Measurements from ENCODE around the gene CPEB1.

The CPEB1 gene

DNA sequence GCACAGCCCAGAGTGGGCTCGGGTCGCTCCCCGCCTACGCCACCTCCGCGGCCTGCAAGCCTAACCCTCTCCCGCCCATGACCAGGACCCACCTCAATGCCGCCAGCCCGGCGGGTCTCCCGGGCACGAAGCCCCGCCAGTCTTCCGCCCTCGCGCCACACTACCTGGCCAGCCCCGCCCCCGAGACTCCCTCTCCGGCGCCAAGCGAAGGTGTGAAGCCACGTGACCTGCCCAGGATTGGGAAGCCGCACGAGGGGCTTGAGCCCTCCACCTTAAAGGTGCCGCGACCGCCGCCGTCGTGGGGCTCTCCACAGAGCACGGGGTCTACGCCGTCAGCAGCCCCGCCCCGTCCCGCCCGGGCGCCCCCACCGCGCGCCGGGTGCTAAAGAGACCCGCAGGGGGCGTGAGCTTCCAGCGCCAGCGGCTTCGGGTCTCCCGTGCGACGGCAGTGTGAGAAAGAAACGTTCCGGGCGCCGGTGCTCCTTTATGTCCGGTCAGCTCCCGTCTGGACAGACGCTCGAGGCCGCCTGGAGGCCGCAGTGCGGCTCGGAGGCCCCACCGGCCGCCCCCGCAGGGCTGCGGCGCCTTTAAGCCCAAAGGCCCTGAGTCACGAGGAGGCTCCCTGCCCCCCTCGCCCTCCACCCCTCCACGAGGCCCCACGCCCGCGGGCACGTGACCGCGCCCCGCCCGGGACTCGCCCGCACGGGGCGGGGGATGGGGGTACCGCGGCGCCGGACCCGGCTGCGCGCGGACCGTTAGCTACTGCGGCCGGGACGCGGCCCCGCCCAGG lies at the start of gene CPEB1:
TSS of gene CPEB1 (minus strand) at position 319 of the 790 bp plus-strand sequence. CDS start 18,904 bp downstream, outside the sequence.
- DNase-seq = no peak

DNA sequence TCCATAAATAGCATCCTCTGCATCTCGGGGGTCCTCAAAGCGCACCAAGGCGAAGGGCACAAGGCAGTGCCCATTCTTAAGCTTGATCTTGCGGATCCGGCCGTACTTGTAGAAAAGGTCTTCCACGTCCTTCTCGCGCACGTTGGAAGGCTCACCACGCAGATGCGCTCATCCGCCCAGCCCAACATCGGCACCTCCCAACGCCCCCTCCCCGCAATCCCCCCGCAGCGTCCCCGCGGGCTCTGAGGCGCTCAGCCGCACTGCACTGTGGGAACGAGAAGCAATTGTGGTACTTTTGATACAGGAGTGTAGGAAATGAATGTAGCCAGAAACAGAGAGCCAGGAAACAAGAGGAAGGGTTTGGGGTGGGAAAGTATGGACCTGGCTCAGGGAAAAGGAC lies 45.0 kb upstream of the CPEB1 start:
- no peak for DNase-seq

DNA sequence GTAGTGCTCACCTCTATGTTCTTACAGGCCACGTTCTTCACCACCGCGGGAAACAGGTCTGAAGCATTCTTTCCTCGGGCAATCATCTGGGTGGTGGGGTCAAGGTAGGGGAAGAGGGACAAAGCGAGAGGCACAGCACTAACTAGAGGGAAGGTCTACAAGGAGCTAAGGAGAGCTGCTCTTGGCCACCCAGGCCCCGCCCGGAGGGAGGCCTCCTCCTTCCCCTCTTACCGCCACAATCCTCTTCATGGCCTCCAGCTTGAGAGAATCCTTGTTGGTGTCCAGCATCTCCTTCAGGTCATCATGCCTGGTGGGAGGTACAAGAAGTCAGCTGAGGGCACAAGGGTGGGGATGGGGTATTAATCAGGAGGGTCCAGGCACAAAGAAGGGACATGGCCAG lies 42.0 kb upstream of the CPEB1 start:
- no peak for DNase-seq

DNA sequence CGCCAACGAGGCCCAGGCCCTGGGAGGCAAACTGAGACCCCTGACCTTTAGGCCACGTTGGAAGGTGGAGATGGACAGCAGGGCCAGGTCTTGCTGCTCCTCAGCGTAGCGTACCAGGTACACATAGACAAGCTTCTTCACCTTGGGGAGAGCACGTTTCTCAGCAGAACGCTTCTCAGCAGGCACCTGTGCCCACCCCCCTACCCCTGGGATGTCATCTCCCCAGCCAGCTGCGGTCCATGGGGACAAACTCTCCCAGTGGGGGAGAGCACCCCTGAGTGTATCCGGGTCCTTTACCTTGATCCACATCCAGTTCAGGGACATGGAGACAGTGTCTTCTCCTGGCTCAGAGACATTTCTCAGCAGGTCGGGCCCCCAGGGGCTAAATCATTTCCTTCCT lies 41.5 kb upstream of the CPEB1 start:
- no peak for DNase-seq

DNA sequence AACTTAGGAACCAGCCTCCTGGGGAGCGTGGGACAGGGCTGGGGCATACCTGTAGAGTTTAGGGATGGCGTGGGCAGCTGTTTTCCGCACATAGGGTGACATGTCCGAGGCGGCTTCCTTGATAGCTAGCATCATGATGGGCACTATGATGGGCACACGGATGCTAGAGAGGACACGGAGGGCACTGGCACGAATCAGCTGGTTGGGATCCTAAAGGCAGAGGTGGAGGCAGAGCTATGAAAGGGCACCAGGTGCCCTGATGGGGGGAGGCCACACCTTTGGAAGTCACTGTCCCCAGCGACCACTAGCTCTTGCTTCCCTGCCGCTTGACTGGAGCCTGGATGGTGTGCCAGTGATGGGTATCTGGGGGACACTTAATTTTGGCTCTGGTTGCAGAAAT lies 34.2 kb upstream of the CPEB1 start:
- DNase-seq = no peak

DNA sequence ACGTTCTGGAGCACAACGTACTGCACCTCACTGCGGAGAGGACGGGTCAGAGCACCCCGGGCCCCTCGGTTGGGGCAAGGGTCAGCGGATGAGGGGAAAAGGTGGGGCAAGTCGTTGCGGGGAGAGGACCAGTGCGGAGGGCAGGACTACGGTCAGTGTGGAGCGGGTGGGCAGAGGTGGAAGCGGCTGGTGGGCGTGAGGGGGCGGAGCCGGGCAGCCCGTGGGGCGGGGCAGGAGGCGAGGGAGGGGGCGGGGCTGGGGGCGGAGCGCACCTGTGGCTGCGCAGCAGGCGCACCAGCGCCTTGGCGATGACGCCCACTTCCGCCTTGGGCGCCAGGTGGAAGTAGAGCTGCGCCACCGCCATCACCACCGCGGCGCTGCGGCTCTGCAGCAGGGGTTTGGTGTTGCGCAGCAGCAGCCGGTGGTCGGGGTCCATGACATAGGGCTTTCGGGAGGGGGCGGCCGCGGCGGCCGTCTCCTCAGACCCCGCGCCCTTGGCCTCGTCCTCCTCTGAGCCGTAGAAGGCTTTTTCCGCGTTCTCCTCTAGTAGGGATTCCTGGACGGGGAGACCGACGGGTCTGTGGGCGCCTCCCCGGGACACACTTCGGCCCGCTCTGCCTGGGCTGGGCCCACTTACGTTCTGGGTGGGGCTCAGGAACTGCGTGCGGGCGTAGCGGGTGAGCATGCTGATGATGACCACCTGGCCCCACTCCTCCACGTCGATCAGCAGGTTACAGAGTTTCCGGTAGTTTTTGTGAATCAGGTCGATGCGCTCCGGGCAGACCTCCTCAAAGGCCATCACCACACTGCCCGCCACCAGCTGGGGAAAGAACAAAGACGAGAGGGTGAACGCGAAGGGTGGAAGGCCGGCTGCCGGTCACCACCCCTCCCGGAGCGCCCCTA lies 33.3 kb upstream of the CPEB1 start:
- peak; percentile 1 for DNase-seq

DNA sequence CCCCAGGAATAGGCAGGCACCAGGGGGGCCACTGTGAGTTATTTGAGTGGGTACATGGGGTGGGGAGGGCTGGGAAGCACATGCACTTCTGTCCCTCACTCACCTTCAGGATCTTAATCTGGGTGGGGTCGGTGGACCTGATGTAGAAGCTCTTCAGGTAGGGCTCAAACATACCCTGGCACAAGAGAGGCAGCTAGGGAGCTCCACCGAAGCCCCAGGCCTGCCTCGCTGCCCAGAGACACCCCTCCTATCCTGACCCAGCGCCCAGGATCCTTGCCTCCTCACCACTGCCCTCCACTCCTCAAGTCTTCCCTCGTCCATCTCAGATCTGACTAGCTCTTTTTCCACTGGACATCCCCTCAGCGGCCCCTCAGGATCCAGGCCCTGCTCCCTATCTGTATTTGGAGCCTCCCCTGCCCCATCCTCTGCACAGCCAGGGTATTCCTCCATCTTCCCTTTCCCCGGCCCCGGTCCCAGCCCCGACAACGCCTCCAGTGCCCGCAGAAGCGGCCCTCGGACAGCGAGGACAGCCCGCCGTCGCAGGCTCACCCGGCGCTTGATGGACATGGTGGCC lies 32.5 kb upstream of the CPEB1 start:
- no peak for DNase-seq

DNA sequence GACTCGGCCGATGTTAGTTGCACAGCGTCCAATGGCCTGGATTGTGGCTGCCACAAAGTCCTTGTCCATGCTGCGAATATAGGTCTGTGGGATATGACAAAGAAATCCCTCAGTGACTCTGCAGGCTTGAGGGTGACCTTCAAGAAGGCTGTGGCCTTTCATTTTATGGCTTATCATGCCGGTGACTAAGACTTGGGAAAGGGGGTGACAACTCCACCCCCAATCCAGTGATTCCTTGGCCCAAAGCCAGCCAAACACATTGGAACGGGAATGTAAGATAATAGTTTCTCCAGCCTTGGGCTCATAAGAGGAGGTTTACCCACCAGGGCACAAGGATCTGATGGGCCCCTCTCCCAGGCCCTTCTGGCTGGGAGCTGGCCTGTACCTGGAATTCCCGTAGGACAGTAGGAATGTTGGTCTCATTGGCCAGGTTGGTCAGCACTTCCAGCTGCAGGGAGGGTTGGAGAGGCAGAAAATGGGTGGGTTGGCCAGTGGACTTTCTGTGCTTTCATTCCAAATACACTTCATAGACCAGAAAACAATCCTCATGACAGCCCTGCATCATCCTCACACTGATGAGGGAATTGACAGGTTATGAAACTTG lies 30.7 kb upstream of the CPEB1 start:
- no peak for DNase-seq

DNA sequence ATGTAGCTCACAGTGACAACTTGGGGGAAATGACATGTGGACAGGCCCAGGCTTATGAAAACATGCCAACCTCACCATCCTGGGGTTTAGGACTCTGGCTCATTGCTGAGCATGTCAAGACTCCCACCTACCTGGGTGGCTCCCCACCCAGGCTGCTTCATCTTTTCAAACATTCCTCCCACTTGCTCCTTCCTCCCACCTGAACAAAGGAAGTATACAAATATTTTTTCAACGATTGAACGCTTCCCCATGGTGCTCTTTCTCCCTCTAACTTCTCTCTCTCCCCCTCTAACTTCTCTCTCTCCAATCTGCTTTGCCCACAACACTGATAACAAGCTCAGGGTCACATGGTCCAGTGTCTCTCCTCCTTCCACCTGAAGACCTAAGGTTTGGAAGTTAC lies 27.7 kb upstream of the CPEB1 start:
- no peak for DNase-seq

DNA sequence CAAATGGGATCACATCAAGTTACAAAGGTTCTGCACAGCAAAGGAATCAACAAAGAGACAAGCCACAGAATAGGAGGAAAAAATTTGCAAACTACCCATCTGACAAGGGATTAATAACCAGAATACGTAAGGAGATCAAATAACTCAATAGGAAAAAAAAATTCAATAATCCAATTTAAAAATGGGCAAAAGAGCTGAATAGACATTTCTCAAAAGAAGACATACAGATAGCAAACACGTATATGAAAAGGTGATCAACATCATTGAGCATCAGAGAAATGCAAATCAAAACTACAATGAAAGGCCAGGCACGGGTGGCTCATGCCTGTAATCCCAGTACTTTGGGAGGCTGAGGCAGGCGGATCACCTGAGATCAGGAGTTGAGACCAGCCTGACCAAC lies 23.5 kb upstream of the CPEB1 start:
- DNase-seq = no peak

DNA sequence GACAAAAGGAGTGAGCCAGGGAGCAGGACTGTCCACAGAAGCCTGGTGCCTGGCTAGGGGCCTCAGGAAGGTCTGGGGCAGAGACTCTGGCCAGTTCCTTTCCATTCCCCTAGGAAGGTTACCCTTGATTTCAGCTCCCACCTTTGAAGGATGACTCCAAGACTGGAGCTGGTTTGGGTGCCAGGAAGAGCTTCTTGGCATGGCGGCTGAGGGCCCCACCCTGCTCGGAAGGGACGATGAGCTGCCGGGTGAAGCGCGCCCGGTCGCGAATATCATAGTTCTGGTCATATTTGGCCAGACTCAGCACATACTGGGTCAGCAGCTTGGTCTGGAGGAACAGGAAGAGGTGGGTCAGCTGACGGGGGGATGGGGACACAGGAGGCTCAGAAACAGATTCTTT lies 19.4 kb upstream of the CPEB1 start:
- DNase-seq = no peak

DNA sequence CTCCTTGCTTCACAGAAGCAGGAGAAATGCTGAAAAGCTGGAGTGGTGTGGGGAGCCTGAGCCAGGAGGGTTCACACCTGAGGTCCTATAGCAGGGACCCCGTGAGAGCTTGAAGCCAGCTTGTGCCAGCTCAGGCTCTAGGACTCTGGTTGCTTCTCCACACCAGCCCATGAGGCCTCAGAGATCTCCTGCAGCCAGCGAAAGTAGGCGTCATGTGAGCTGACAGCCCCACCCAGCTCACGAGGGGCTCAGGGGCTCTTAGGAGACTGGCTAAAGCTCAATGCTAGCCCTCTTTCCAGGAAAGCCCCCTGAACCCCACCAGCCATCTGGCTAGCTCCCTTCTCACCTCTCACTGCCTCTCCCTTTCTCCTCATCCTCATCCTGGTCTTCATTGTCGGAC lies 16.9 kb upstream of the CPEB1 start:
- no peak for DNase-seq

DNA sequence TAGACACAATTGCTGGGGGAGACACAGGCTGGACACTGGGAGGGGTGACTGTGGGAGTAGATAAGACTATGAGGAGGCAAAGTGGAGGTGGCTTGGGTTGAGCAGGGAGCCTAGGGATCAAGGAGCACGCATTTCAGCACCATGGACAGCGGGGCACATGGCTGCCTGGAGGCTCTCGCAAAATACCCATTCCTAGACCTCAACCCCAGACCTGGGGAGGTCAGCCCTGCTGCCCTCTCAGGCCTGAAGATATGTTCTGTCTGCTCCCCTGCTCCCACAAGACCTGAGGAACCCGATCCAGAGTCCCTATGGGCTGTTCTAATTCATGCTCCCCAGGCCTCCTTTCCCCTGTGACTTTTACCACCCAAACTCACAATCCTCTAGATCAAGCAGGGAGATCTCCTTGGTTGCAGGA lies 16.0 kb upstream of the CPEB1 start:
- DNase-seq = peak; percentile 37

DNA sequence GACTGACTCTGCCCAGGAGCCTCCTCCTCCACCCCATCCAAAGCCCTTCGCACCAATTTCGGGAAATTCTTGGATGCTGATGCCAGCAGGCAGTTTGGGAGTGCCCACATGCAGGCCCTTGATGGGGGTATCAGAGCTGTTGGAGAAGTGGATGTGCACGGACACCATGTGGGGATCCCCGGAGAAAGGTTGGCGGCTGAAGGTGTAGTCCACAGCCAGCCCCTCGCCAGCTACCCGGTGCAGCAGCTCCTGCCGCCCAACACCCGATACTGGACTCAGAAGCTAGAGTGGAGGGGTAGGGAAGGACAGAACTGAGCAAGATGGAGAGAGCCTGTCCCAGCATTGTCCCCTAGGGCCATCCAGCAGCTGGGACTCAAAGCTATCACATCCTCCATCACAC lies 15.5 kb upstream of the CPEB1 start:
- no peak for DNase-seq

DNA sequence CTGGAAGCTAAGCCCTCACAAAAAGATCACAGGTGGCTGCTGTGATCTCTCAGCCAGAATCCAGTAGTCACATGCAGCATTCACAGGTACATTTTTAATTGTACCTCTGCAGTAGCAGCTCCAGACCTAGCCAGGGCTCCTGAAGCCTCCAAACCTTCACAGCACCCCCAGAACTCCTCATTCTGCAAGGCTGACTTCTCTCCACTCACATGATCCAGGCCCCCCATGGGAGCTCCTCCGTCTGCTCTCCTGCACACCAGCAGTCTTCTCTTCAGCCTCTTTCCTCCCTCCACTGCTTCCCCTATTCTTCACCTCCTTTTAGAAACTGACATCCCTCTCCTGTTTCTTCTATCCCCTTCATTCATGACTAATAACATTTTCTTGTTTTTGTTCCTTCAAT lies 13.2 kb upstream of the CPEB1 start:
- no peak for DNase-seq

DNA sequence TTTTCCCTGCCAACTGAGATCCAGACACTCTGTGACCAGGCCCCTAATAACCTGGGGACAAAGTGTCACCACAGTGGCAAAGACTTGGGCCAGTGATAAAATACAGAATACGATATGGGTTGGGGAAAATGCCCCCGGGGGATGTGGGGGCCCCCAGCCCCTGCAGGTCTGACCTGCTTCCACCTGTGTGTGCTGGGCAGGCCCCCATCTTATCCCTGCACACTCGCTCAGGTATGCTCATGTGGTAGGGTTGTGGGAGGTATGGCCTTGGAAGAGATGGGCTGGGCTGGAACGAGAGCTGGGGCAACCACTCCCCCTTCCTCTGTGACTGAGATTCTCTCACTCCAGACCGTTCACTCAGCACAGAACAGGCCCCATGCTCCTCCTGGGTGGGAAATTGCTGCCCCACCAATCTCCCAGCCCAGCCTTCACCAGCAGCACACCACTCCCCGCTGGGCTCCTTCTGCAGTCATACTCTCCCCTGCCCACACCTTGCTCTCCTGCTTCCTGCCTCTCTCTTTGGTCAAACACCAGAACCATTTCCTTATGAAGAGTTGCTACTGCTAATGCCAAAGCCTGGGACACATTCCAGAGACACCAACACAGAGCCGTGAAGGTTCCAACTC lies 9.6 kb upstream of the CPEB1 start:
- no peak for DNase-seq

DNA sequence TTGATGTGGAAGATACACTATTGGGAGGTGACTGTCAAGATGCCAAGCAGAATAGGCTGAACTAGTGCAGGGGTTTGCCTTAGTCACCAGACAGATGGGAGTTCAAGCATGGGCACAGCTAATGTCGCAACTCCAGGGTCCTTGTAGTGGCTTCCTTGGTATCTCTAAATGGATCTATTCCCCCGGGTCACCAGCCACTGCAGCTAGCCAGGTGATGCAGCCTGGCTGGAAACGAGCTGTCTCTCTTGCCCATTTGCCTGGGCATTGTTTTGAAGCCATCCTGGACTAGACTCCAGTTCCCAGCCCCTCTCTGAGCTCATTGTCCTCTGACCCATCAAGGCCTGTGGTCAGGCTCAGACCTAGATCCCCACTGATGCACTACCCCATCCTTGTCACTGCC lies 8.4 kb upstream of the CPEB1 start:
- DNase-seq = no peak

DNA sequence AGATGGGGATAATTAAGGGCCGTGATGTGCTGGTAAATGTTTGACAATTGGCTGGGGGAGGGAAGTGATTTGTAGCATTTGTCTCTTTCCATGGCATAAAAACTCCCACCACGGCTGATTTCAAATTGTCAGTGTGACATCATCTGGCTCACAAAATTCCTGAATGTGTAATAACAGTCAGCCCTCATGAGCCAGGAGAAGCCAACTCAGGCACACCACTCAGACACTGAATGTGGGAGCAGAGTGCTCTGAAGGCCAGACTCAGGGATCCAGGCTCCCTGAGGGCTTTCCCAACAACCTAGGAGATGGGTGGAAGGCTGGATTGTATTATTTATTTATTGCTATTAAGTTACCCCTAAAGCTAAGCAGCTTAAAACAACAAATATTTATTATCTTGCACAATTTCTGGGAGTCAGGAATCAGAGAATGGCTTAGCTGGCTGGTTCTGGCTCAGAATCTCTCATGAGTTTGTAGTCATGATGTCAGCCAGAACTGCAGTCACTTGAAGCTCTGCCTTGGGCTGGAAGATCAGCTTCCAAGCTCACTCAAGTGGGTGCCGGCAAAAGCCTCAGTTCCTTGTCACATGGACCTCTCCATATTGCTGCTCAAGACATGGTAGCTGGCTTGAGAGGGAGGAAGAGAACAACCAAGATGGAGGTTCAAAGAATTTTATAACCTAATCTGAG lies 6.5 kb upstream of the CPEB1 start:
- DNase-seq = no peak

DNA sequence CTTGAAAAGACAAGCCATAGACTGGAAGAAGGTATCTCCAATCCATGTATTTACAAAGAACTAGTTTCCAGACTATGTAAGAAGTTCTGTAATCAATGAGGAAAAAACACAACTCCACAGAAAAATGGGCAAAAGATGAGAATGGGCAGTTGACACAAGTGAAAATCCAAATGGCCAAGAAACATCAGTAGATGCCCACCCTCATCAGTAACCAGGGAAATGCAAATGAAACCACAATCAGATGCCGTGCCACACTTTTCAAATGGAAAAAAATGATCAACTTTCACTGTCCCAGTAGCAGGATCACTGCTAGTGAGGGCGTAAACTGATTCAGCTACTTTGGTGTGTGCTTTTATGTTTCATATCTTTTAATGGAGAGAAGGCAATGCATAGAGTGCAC lies 4.5 kb upstream of the CPEB1 start:
- no peak for DNase-seq

DNA sequence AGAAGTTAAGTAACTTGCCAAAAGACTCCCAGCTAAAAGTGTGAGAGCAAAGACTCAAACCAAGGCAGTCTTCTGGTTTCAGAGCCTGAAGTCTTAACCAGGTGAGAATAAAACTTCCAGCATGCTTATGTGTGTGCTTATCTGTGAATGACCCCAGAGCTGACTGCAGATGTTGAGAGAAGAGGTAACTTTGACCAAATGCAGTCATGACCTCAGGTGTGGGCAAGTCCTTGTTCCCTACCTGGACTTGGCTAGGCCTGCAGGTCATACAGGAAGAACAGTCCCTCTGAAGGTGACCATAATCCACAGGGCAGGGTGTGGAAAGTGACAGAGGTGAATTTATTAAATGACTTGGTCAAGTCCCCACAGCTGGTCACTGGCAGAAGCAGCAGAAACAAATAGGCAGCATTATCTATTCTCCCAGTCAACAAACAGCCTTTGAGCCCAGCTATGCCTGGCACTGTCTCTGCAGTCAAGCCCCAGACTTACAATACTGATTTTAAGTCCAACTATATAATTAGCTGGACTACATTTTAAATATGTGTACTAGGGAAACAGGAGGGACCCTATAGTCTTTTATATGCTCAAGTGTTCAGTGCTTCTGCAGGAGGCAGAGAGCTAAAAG lies 3.0 kb upstream of the CPEB1 start:
- no peak for DNase-seq

DNA sequence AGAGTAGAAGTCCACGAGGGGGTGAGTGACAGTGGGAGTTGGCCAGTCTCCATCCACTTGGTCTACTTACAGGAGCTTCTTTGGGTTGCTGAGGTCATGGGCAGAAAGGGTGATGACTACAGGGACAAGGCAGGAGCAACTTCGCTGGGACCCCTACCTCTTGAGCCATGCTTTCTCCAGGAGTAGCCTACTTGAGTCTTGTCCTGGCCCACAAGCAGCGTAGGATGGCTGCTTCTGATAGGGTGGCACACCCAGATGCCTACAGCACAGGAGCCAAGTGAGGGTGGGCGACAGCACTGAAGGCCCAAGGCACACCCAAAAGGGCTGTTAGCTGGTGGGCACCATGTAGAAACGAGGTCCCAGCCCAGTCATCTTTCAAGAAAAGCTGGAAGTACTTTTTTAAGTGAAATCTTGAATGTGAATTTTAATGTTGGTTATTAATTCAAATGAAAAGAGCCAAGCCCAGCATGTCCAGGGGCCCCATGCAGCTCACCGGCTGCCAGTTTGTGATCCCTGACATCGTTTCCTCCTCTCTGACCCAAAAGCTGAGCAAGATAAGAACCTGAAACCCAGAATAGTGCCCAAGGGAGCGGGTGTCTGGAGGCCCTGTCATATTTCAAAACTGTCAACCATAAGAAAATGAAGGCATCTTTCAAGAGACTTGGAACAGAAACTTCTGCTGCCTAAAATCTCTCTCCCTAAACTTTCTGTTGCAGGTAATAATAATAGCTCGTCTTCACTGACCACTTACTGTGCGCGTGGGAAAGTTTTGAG lies 2.2 kb upstream of the CPEB1 start:
- DNase-seq = no peak
